ENCODE measurements around the gene COL3A1. TPM values are rescaled to one million over a fixed set of nuclear protein-coding genes. Genes with fewer than 3 reads are reported as not detected.

Gene COL3A1
- total and polyA plus RNA-seq, 2 experiments from 2014 or later = 0.17 to 0.31 TPM

GRCh38 chr2:188978291-188979081 lies 4.3 kb downstream of the COL3A1 start:
- peak; percentile 53 for ATAC-seq
- H3K4me2 ChIP-seq = no peak overlapping the region

More at GRCh38 chr2:188978291-188979081, 4.3 kb downstream of the COL3A1 start:
- H3K79me2 ChIP-seq (replicated peaks; ENCODE audit: insufficient read depth) = no peaks in the 10 kb centered on the region
- no peaks in the 10 kb centered on the region for H3K36me3 Mint-ChIP-seq (ENCODE audit: low read depth)
- no peaks in the 10 kb centered on the region for H4K20me1 ChIP-seq (replicated peaks; ENCODE audit: insufficient read depth)
- no peak overlapping the region for H3K4me3 Mint-ChIP-seq
- no peak for TF ChIP-seq ETS1 (IDR thresholded peaks at IDR 0.05)
- TF ChIP-seq CREB1 (CRISPR knock-in tag; IDR thresholded peaks at IDR 0.05; ENCODE audit: low read depth) = no peak
- TF ChIP-seq ZNF331 (CRISPR knock-in tag; IDR thresholded peaks at IDR 0.05; ENCODE audit: low read depth) = no peak
- no peak for TF ChIP-seq STAT1 (IDR thresholded peaks at IDR 0.05; ENCODE audit: unreplicated experiment)
- TF ChIP-seq EZH2phosphoT487 (IDR thresholded peaks at IDR 0.05; ENCODE audit: unreplicated experiment) = no peak
- peak; percentile 18 to 56; a peak in 2 of 4 replicates for TF ChIP-seq CTCF (conservative IDR thresholded peaks at IDR 0.05; ENCODE audit: low read depth in 2 of 2)
- no peak for TF ChIP-seq REST (IDR thresholded peaks at IDR 0.05; ENCODE audit: unreplicated experiment)
- DNase-seq (ENCODE audit: low spot score) = peak; percentile 15
- H3K9me2 ChIP-seq (ENCODE audit: insufficient read depth) = no peaks in the 10 kb centered on the region
- H3K4me1 Mint-ChIP-seq = peaks cover 5% of the 10 kb centered on the region; the same call in 2 of the 3 replicates
- no peaks in the 10 kb centered on the region for H3F3A ChIP-seq (replicated peaks; ENCODE audit: low read depth)
- H3K4me3 ChIP-seq = no peak overlapping the region
- H3K9me3 Mint-ChIP-seq = no peaks in the 10 kb centered on the region
- H3K27ac ChIP-seq (ENCODE audit: low read depth) = no peak overlapping the region
- no peaks in the 10 kb centered on the region for H3K27me3 Mint-ChIP-seq (ENCODE audit: insufficient read depth, low read depth, poor library complexity)
- no peak overlapping the region; the same call in 1 of the 2 replicates for H2AFZ ChIP-seq
- no peaks in the 10 kb centered on the region for H3K36me3 ChIP-seq (ENCODE audit: insufficient read depth)
- H3K27ac Mint-ChIP-seq = no peak overlapping the region
- H3K27me3 ChIP-seq (ENCODE audit: insufficient read depth) = no peaks in the 10 kb centered on the region
- no peaks in the 10 kb centered on the region for H3K4me1 ChIP-seq (ENCODE audit: insufficient read depth)
